SU-DHL-6 (cell line): Measurements from ENCODE around the gene DAAM1.

Experiments
- EZH2phosphoT487 ChIP-seq: fragments of 200-600 bp; sonication (generic), shearing (Covaris generic); conservative IDR thresholded peaks from 2 replicates; pipeline ENCODE4 v1.6.1; 2018; ENCODE audit warnings: mild to moderate bottlenecking, antibody characterized with exemption, low read length, moderate library complexity, mixed read lengths
- TF ChIP-seq, protein P1 (sequence below): fragments of 200-600 bp; sonication (generic); IDR thresholded peaks from one replicate; pipeline ENCODE4 v1.5.1; 2017; ENCODE audit warnings: antibody characterized with exemption, mild to moderate bottlenecking, low read length, moderate library complexity; ENCODE audit not compliant: insufficient read depth, poor library complexity, severe bottlenecking

DNA sequence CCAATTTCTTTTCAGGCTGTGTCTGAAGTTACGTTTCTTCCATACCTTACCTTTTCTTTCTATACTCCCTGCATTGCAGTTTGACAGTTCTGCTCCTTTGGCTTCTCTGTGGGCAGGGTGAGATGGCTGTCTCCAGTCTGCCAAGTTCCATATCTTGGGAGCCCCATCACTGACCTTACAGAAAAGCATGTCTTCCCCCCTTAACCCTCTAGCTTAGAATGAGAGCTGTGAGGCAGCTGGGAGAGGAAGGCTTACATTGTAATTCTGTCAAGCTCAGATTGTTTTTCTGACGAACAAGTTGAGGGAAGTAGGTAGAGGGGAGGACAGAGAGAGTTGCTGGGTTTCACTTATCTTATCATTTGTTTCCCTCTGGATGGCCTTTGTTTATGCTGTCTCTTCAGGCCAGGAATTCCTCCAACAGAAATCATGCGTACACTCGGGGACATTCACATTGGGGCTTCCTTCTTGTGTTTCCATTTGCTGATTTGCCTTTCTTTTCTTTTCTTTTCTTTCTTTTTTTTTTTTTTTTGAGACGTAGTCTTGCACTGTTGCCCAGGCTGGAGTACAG is 9.3 kb downstream of the DAAM1 start:
- TF ChIP-seq, protein P1, sequence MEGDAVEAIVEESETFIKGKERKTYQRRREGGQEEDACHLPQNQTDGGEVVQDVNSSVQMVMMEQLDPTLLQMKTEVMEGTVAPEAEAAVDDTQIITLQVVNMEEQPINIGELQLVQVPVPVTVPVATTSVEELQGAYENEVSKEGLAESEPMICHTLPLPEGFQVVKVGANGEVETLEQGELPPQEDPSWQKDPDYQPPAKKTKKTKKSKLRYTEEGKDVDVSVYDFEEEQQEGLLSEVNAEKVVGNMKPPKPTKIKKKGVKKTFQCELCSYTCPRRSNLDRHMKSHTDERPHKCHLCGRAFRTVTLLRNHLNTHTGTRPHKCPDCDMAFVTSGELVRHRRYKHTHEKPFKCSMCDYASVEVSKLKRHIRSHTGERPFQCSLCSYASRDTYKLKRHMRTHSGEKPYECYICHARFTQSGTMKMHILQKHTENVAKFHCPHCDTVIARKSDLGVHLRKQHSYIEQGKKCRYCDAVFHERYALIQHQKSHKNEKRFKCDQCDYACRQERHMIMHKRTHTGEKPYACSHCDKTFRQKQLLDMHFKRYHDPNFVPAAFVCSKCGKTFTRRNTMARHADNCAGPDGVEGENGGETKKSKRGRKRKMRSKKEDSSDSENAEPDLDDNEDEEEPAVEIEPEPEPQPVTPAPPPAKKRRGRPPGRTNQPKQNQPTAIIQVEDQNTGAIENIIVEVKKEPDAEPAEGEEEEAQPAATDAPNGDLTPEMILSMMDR: no peak
- TF ChIP-seq EZH2phosphoT487: no peak
